ENCODE results near the gene ARID1A. TPM values are rescaled to one million over a fixed set of nuclear protein-coding genes. Genes with fewer than 3 reads are reported as not detected.

ARID1A gene
- total RNA-seq, 1 donor from 2014 or later, result 85.1 TPM

GRCh38 chr1:26692793-26693490 lies 2.9 kb upstream of the ARID1A start:
- Histone ChIP-seq H4K20me1 (ENCODE audit: insufficient read depth, low read length) (peaks cover 2% of the 10 kb centered on the region), H3K79me2 (ENCODE audit: insufficient read depth, low read length) (peaks cover 21% of the 10 kb centered on the region), H3K9ac (ENCODE audit: low read length) (peak overlapping the region; percentile 86), H3K27me3 (ENCODE audit: insufficient read depth, low read length) (no peaks in the 10 kb centered on the region), H3K4me1 (ENCODE audit: insufficient read depth, low read length) (peaks cover 25% of the 10 kb centered on the region), H3K4me2 (ENCODE audit: low read length) (peak overlapping the region; percentile 95), H3K27ac (ENCODE audit: low read depth, low read length) (peak overlapping the region; percentile 89), H3K9me3 (ENCODE audit: insufficient read depth, low read depth, low read length) (no peaks in the 10 kb centered on the region), H3K36me3 (ENCODE audit: insufficient read depth, low read length) (no peaks in the 10 kb centered on the region), H2AFZ (ENCODE audit: low read depth, low read length) (peak overlapping the region; percentile 85), H3K4me3 (ENCODE audit: insufficient read depth, low read depth, low read length) (peak overlapping the region; percentile 69)
- FAIRE-seq (peak; percentile 49), DNase-seq (ENCODE audit: low read depth) (peak; percentile 99)
- TF ChIP-seq CTCF (IDR thresholded peaks at IDR 0.05; ENCODE audit: insufficient read depth, low read depth, low read length) (no peak), EZH2 (IDR thresholded peaks at IDR 0.05; ENCODE audit: insufficient read depth, low read length) (no peak)
- H3K4me1 Mint-ChIP-seq (ENCODE audit: low read depth, unreplicated experiment), result peaks cover 12% of the 10 kb centered on the region
- H3K9me3 Mint-ChIP-seq (ENCODE audit: unreplicated experiment), result no peaks in the 10 kb centered on the region
- H3K4me3 Mint-ChIP-seq (ENCODE audit: unreplicated experiment), result peak overlapping the region; percentile 83
- no peaks in the 10 kb centered on the region for H3K36me3 Mint-ChIP-seq (ENCODE audit: low read depth, unreplicated experiment)
- H3K27ac Mint-ChIP-seq (ENCODE audit: unreplicated experiment), result peak overlapping the region; percentile 92
- H3K27me3 Mint-ChIP-seq (ENCODE audit: low read depth, unreplicated experiment), result no peaks in the 10 kb centered on the region

DNA sequence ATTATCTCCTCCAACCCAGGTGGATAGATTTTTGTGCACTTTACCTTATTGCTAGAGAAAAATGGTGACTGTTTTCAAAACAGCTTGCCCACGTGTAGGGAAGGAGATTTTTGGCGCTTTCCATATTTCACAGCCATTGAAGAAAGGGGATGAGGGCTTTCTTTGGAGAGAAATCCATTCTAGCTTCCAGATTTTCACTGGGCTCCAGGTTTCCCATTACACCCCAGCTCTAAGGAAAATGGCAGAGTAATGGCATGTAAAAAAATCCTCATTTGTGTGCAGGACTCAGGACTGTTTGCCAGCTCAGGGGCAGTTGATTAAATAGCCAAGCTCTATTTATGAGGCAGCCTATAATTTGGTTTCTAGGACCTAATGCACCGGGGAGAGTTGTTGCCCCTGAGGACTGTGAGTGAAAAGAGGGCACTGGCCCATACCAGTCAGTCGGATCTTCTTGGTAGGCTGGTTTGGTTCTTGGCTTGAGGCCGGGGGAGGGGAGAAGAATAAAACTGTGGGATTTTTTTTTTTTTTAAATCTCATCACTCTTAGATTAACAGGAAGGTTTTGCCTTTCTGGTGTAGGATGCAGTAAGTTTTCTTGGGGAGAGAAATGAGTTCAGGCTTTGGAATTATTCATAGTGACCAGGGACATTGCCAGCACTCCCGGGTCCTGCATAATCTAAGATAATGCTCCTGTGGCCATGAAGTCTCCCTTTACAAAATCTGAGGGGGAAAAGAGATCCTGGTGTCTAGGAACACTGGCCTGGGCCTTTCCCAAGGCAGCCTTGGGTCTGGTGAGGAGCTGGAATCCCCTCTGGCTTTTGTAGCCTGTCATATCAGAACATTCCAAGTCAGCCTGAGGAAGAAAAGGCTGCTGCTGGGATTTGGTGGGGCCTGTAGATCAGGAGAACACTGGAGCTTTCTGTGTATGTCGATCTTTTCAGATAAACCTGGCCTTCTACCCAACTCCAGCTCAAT lies 1.9 kb upstream of the ARID1A start:
- Histone ChIP-seq H3K27ac (ENCODE audit: low read depth, low read length) (peak overlapping the region; percentile 89), H2AFZ (ENCODE audit: low read depth, low read length) (no peak overlapping the region), H3K27me3 (ENCODE audit: insufficient read depth, low read length) (no peaks in the 10 kb centered on the region), H4K20me1 (ENCODE audit: insufficient read depth, low read length) (peaks cover 12% of the 10 kb centered on the region), H3K4me1 (ENCODE audit: insufficient read depth, low read length) (peaks cover 32% of the 10 kb centered on the region), H3K9ac (ENCODE audit: low read length) (peak overlapping the region; percentile 86), H3K36me3 (ENCODE audit: insufficient read depth, low read length) (no peaks in the 10 kb centered on the region), H3K79me2 (ENCODE audit: insufficient read depth, low read length) (peaks cover 31% of the 10 kb centered on the region), H3K4me3 (ENCODE audit: insufficient read depth, low read depth, low read length) (peak overlapping the region; percentile 69), H3K9me3 (ENCODE audit: insufficient read depth, low read depth, low read length) (no peaks in the 10 kb centered on the region), H3K4me2 (ENCODE audit: low read length) (peak overlapping the region; percentile 95)
- Mint-ChIP-seq H3K9me3 (ENCODE audit: unreplicated experiment) (no peaks in the 10 kb centered on the region), H3K4me3 (ENCODE audit: unreplicated experiment) (peak overlapping the region; percentile 83), H3K36me3 (ENCODE audit: low read depth, unreplicated experiment) (no peaks in the 10 kb centered on the region), H3K27ac (ENCODE audit: unreplicated experiment) (peak overlapping the region; percentile 92), H3K27me3 (ENCODE audit: low read depth, unreplicated experiment) (no peaks in the 10 kb centered on the region), H3K4me1 (ENCODE audit: low read depth, unreplicated experiment) (peaks cover 12% of the 10 kb centered on the region)
- FAIRE-seq (no peak), DNase-seq (ENCODE audit: low read depth) (no peak)
- no peak for TF ChIP-seq CTCF (IDR thresholded peaks at IDR 0.05; ENCODE audit: insufficient read depth, low read depth, low read length)
- no peak for TF ChIP-seq EZH2 (IDR thresholded peaks at IDR 0.05; ENCODE audit: insufficient read depth, low read length)

Data from astrocyte (in vitro differentiated cells and primary cell).